A549 (cell line): ENCODE data around the gene ST3GAL6. TPM values are rescaled to one million over a fixed set of nuclear protein-coding genes. Genes with fewer than 3 reads are reported as not detected.

ENCODE experiments used
- ATAC-seq, 2 experiments: fragments of 200-7000 bp in 1 of 2; fragments of >200 bp in 1 of 2; cut with Nextera tagmentation in 1 of 2; cut with Tn5 transposase in 1 of 2; 3 replicates each; pipeline versions ENCODE4 v1.8.0 to v1.9.1; 2018 to 2020; ENCODE audit warnings: mild to moderate bottlenecking in 1 of 2, moderate library complexity in 1 of 2
- CTCF ChIA-PET: fragments of 300-600 bp; sonication (Branson Sonifier 250); formaldehyde crosslinking; extraction: SDS; loops from one replicate; lab custom pipeline; 2021; ENCODE audit warnings: antibody characterized with exemption, inconsistent platforms; lab: Yijun Ruan, JAX
- POLR2A ChIA-PET: fragments of 350-600 bp; formaldehyde crosslinking; extraction: SDS; loops from one replicate; lab custom pipeline; 2021; ENCODE audit warnings: antibody characterized with exemption, inconsistent platforms; lab: Yijun Ruan, JAX
- DNase-seq, 2 experiments: peaks; one replicate each; pipeline versions ENCODE4 v3.0.0 to v3.0.0-alpha.2; 2011 to 2016; ENCODE audit warnings: low read depth in 1 of 2, low spot score in 1 of 2
- FAIRE-seq: peaks from 2 replicates; lab custom pipeline; 2011; peaks lifted over from hg19 to GRCh38; lab: Jason Lieb, UNC
- H3K27ac ChIP-seq, 2 experiments: fragments of >200 bp; sonication (Bioruptor Twin); formaldehyde crosslinking; 3 replicates each; pipeline ENCODE4 v1.5.1; 2016 to 2017
- H3K4me1 ChIP-seq: fragments of >200 bp; sonication (Bioruptor Twin); formaldehyde crosslinking; 3 replicates; pipeline ENCODE4 v1.6.1; 2016
- H3K4me2 ChIP-seq: fragments of >200 bp; sonication (Bioruptor Twin); formaldehyde crosslinking; 3 replicates; pipeline ENCODE4 v1.6.1; 2016
- H3K4me3 ChIP-seq: fragments of >200 bp; sonication (Bioruptor Twin); formaldehyde crosslinking; 3 replicates; pipeline ENCODE4 v1.5.1; 2016
- H3K9me3 ChIP-seq: fragments of >200 bp; sonication (Bioruptor Twin); formaldehyde crosslinking; 3 replicates; pipeline ENCODE4 v1.6.1; 2016
- BHLHE40 ChIP-seq: IDR thresholded peaks from 2 replicates; pipeline ENCODE4 v1.6.1; 2012; ENCODE audit warnings: low read depth, low read length, inconsistent platforms
- CEBPB ChIP-seq, 2 experiments: fragments of >200 bp in 1 of 2; sonication (Bioruptor Twin) in 1 of 2; formaldehyde crosslinking in 1 of 2; IDR thresholded peaks; 2 replicates each; pipeline ENCODE4 v1.6.1; 2012 to 2016
- EHMT2 ChIP-seq: fragments of 200-600 bp; sonication (generic); IDR thresholded peaks from 2 replicates; pipeline ENCODE4 v1.6.1; 2016; ENCODE audit warnings: antibody characterized with exemption, low read depth, mild to moderate bottlenecking, moderate library complexity
- FOSB ChIP-seq: fragments of 250-450 bp; sonication (Bioruptor Pico); IDR thresholded peaks from 2 replicates; pipeline ENCODE4 v1.5.0; 2020; ENCODE audit warnings: mild to moderate bottlenecking, moderate library complexity
- GATA3 ChIP-seq: IDR thresholded peaks from 2 replicates; pipeline ENCODE4 v1.6.1; 2012; ENCODE audit warnings: borderline replicate concordance
- HDAC2 ChIP-seq: fragments of 200-600 bp; sonication (generic); IDR thresholded peaks from 2 replicates; pipeline ENCODE4 v1.6.1; 2016
- HOXB13 ChIP-seq: fragments of 250-450 bp; sonication (Bioruptor Pico); IDR thresholded peaks from 2 replicates; pipeline ENCODE4 v1.5.0; 2020; ENCODE audit warnings: low read depth, mild to moderate bottlenecking, moderate library complexity
- JUN ChIP-seq, 2 experiments: fragments of >200 bp; sonication (Bioruptor Twin); formaldehyde crosslinking; IDR thresholded peaks; 2 replicates in 1 of 2; 3 replicates in 1 of 2; pipeline ENCODE4 v1.6.1; 2016 to 2017
- JUNB ChIP-seq: fragments of >200 bp; sonication (Bioruptor Twin); formaldehyde crosslinking; IDR thresholded peaks from 2 replicates; pipeline ENCODE4 v1.6.1; 2016
- KDM1A ChIP-seq: fragments of 200-600 bp; sonication (generic); IDR thresholded peaks from 2 replicates; pipeline ENCODE4 v1.6.1; 2016; ENCODE audit warnings: low read depth, mild to moderate bottlenecking
- MAFK ChIP-seq: fragments of 450-650 bp; IDR thresholded peaks from 2 replicates; pipeline ENCODE4 v1.6.1; 2014; ENCODE audit not compliant: partially characterized antibody
- MYC ChIP-seq: IDR thresholded peaks from 2 replicates; pipeline ENCODE4 v1.6.1; 2012; ENCODE audit warnings: mild to moderate bottlenecking, inconsistent platforms, low read length, improper control_type of control experiment, borderline replicate concordance
- NFE2L2 ChIP-seq: fragments of 150-350 bp; conservative IDR thresholded peaks from 2 replicates; pipeline ENCODE4 v1.6.1; 2014; ENCODE audit warnings: low read length
- POLR2AphosphoS2 ChIP-seq: conservative IDR thresholded peaks from 2 replicates; pipeline ENCODE4 v1.6.1; 2012; ENCODE audit warnings: low read length, improper control_type of control experiment, inconsistent platforms
- RCOR1 ChIP-seq: fragments of 150-350 bp; IDR thresholded peaks from 2 replicates; pipeline ENCODE4 v1.6.1; 2014; ENCODE audit warnings: antibody characterized with exemption, low read length, low read depth
- REST ChIP-seq: fragments of 200-600 bp; sonication (generic); IDR thresholded peaks from 2 replicates; pipeline ENCODE4 v1.6.1; 2016; ENCODE audit warnings: antibody characterized with exemption, mild to moderate bottlenecking, moderate library complexity
- ZC3H11A ChIP-seq: fragments of 450-650 bp; IDR thresholded peaks from 2 replicates; pipeline ENCODE4 v1.6.1; 2014; ENCODE audit warnings: antibody characterized with exemption, mild to moderate bottlenecking
- ZFP36 ChIP-seq: fragments of 450-650 bp; IDR thresholded peaks from 2 replicates; pipeline ENCODE4 v1.6.1; 2014; ENCODE audit warnings: borderline replicate concordance; ENCODE audit not compliant: partially characterized antibody
- WGBS: methylation state at CpG from one replicate; pipeline ENCODE4 v1.1.6; 2017; ENCODE audit errors: missing lambda C conversion rate; 5-methylcytosine and 5-hydroxymethylcytosine counted together
- polyA plus RNA-seq, 4 experiments: library from polyadenylated mRNA; depleted of rRNA in 3 of 4; stranded (reverse); fragments of >200 nt; fragmentation: RNase III in 1 of 4; extraction: RNeasy Plus Mini Kit Qiagen cat#74134 plus additional on column Dnase treatment in 1 of 4; gene quantifications; 2 replicates in 3 of 4; 3 replicates in 1 of 4; pipeline ENCODE4 v1.2.3, GENCODE V29; 2011 to 2017
- TF ChIP-seq, protein P1 (sequence below): fragments of >200 bp; sonication (Bioruptor Twin); formaldehyde crosslinking; IDR thresholded peaks from 2 replicates; pipeline ENCODE4 v1.6.1; 2016
- TF ChIP-seq, protein P2 (sequence below): fragments of >200 bp; sonication (Bioruptor Twin); formaldehyde crosslinking; IDR thresholded peaks from 3 replicates; pipeline ENCODE4 v1.5.1; 2016
- TF ChIP-seq, protein P3 (sequence below): fragments of 450-650 bp; IDR thresholded peaks from 2 replicates; pipeline ENCODE4 v1.6.1; 2014; ENCODE audit warnings: antibody characterized with exemption
- TF ChIP-seq, protein P4 (sequence below): IDR thresholded peaks from 2 replicates; pipeline ENCODE4 v1.6.1; 2012
- TF ChIP-seq, protein P5 (sequence below): fragments of >200 bp; sonication (Bioruptor Twin); formaldehyde crosslinking; IDR thresholded peaks from 3 replicates; pipeline ENCODE4 v1.6.1; 2016

The ST3GAL6 gene
- polyA plus RNA-seq, 2 of the 4 experiments (the other 2 are of a cell fraction) = 1.1 to 1.4 TPM

- TF ChIP-seq EHMT2 = no peak
- no peak for TF ChIP-seq KDM1A
- TF ChIP-seq REST = no peak
- TF ChIP-seq JUN (IDR thresholded peaks at IDR 0.05) = no peak
- no peak for TF ChIP-seq JUNB
- TF ChIP-seq, all 56 proteins: peak for 0
- ChIA-PET POLR2A (no interaction called here), CTCF (no interaction called here)
- Histone ChIP-seq H3K9me3 (no peaks in the 10 kb centered on the region), H3K27ac (no peak overlapping the region), H3K4me2 (no peak overlapping the region), H3K4me3 (no peak overlapping the region), H3K4me1 (no peaks in the 10 kb centered on the region)
- FAIRE-seq (no peak), DNase-seq (no peak), ATAC-seq (no peak)
- 48% methylated on average over 4 of the region's 4 CpGs for WGBS
These were observed 40.8 kb upstream of the ST3GAL6 start for GRCh38 chr3:98722389-98722788.

DNA sequence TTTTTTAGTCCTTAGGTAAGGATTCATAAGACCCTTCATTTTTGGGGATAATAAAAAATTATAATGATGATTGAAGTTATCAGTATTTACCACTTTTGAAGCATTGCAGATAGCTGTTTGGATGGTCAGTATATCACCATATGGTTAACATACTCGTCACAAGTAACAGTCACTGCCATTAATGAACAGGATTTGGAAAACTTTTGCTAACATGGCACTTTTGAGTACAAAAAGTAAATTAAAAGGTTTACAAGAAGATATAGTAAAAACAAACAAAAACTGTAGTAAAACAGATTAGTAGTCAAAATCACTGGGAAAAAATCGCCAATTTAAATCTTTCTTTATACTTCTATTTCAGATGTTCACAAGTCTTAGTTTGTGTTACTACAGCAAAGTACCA, 37.8 kb upstream of the ST3GAL6 start:
- ChIA-PET CTCF (no interaction called here), POLR2A (no interaction called here)
- Histone ChIP-seq H3K4me3 (no peak overlapping the region), H3K27ac (no peak overlapping the region), H3K4me1 (no peaks in the 10 kb centered on the region), H3K9me3 (no peaks in the 10 kb centered on the region), H3K4me2 (no peak overlapping the region)
- no peak for FAIRE-seq
- no peak for ATAC-seq
- WGBS = 44% methylated on average over 2 of the region's 2 CpGs
- DNase-seq = no peak
- peak; percentile 70 for TF ChIP-seq MAFK
- TF ChIP-seq, protein P1, sequence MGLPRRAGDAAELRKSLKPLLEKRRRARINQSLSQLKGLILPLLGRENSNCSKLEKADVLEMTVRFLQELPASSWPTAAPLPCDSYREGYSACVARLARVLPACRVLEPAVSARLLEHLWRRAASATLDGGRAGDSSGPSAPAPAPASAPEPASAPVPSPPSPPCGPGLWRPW = no peak

DNA sequence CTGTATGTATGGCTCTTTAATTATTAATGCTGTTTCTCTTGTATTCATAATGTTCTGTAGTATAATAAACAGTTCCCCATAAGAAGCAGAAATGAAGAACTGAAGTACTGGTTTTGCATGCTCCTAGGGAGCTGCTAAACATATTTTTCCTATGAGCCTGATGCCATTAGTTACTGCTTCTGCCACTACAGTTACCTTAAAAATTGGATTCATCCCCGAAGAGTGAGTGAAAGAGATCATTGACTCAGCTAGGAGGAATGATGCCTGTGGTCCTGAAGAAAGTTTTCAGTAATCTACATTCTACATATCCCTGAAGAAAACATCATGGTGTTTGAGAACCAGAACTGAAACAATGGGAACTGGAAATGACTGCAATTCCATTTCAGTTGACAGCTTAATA, 37.1 kb upstream of the ST3GAL6 start:
- no peak for FAIRE-seq
- CTCF ChIA-PET = no interaction called here

GRCh38 chr3:98727638-98728037, 35.5 kb upstream of the ST3GAL6 start:
- CTCF ChIA-PET = interaction anchor here (0.6 to 0.7 kb wide), 3 partner anchors 9 to 84 kb away, joined by 3 read pairs; no protein-coding TSS in a partner anchor
- Histone ChIP-seq H3K4me2 (no peak overlapping the region), H3K4me1 (peaks cover 4% of the 10 kb centered on the region; the same call in 1 of the 3 replicates)
- POLR2A ChIA-PET = no interaction called here
- TF ChIP-seq RCOR1 (no peak), GATA3 (no peak)
- TF ChIP-seq, protein P2, sequence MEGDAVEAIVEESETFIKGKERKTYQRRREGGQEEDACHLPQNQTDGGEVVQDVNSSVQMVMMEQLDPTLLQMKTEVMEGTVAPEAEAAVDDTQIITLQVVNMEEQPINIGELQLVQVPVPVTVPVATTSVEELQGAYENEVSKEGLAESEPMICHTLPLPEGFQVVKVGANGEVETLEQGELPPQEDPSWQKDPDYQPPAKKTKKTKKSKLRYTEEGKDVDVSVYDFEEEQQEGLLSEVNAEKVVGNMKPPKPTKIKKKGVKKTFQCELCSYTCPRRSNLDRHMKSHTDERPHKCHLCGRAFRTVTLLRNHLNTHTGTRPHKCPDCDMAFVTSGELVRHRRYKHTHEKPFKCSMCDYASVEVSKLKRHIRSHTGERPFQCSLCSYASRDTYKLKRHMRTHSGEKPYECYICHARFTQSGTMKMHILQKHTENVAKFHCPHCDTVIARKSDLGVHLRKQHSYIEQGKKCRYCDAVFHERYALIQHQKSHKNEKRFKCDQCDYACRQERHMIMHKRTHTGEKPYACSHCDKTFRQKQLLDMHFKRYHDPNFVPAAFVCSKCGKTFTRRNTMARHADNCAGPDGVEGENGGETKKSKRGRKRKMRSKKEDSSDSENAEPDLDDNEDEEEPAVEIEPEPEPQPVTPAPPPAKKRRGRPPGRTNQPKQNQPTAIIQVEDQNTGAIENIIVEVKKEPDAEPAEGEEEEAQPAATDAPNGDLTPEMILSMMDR = no peak
- TF ChIP-seq, protein P3, sequence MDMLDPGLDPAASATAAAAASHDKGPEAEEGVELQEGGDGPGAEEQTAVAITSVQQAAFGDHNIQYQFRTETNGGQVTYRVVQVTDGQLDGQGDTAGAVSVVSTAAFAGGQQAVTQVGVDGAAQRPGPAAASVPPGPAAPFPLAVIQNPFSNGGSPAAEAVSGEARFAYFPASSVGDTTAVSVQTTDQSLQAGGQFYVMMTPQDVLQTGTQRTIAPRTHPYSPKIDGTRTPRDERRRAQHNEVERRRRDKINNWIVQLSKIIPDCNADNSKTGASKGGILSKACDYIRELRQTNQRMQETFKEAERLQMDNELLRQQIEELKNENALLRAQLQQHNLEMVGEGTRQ = no peak
- TF ChIP-seq, protein P4, sequence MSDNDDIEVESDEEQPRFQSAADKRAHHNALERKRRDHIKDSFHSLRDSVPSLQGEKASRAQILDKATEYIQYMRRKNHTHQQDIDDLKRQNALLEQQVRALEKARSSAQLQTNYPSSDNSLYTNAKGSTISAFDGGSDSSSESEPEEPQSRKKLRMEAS = no peak
- TF ChIP-seq, all 56 proteins: peak for 0
- Histone ChIP-seq H3K9me3 (no peaks in the 10 kb centered on the region), H3K4me3 (no peak overlapping the region), H3K27ac (no peak overlapping the region)
- FAIRE-seq (no peak), ATAC-seq (no peak), DNase-seq (no peak)
- whole genome bisulfite sequencing = 50% methylated on average over 3 of the region's 3 CpGs

More for the DNA sequence above, 37.1 kb upstream of the ST3GAL6 start:
- H3K9me3 ChIP-seq = no peaks in the 10 kb centered on the region
- POLR2A ChIA-PET = no interaction called here
- no peak for TF ChIP-seq POLR2AphosphoS2
- TF ChIP-seq ZC3H11A = no peak
- no peak for TF ChIP-seq CEBPB (IDR thresholded peaks at IDR 0.05)
- no peak for TF ChIP-seq BHLHE40
- no peak for TF ChIP-seq HDAC2
- TF ChIP-seq, protein P5, sequence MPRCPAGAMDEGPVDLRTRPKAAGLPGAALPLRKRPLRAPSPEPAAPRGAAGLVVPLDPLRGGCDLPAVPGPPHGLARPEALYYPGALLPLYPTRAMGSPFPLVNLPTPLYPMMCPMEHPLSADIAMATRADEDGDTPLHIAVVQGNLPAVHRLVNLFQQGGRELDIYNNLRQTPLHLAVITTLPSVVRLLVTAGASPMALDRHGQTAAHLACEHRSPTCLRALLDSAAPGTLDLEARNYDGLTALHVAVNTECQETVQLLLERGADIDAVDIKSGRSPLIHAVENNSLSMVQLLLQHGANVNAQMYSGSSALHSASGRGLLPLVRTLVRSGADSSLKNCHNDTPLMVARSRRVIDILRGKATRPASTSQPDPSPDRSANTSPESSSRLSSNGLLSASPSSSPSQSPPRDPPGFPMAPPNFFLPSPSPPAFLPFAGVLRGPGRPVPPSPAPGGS = no peak
- TF ChIP-seq NFE2L2 = no peak
- TF ChIP-seq ZFP36 = no peak
- TF ChIP-seq MYC = no peak
- no peak for TF ChIP-seq HOXB13 (CRISPR knock-in tag)
- TF ChIP-seq FOSB = no peak
- ATAC-seq (no peak), DNase-seq (no peak)
- 18% methylated on average over 1 of the region's 1 CpG for WGBS
- H3K4me2 ChIP-seq = no peak overlapping the region
- no peaks in the 10 kb centered on the region for H3K4me1 ChIP-seq
- H3K4me3 ChIP-seq = no peak overlapping the region
- H3K27ac ChIP-seq = no peak overlapping the region
